Measurements from ENCODE around the gene CCDC85C.

The CCDC85C gene

GRCh38 chr14:99475660-99476059 lies 128.3 kb downstream of the CCDC85C start:
- H3K27ac ChIP-seq: peak overlapping the region; percentile 75
- H3K4me3 ChIP-seq: peak overlapping the region; percentile 62
- peak overlapping the region; percentile 52 for H3K9ac ChIP-seq (ENCODE audit: insufficient read length)
- DNase-seq (ENCODE audit: low read depth, low spot score): no peak
- TF ChIP-seq EZH2 (IDR thresholded peaks at IDR 0.05) (no peak), POLR2AphosphoS5 (IDR thresholded peaks at IDR 0.05; ENCODE audit: borderline replicate concordance, low read depth, low read length) (no peak), FOXP2 (optimal IDR thresholded peaks at IDR 0.05; ENCODE audit: control extremely low read depth, extremely low read length, insufficient read depth) (no peak)
- H3K36me3 ChIP-seq (ENCODE audit: insufficient read depth, low read length): no peaks in the 10 kb centered on the region
- no peaks in the 10 kb centered on the region for H3K9me3 ChIP-seq (ENCODE audit: low read depth, low read length)

- peak overlapping the region; percentile 62 for H3K4me3 ChIP-seq
- H3K9me3 ChIP-seq (ENCODE audit: low read depth, low read length): no peaks in the 10 kb centered on the region
- H3K27ac ChIP-seq: peak overlapping the region; percentile 75
- peak overlapping the region; percentile 52 for H3K9ac ChIP-seq (ENCODE audit: insufficient read length)
- TF ChIP-seq POLR2AphosphoS5 (IDR thresholded peaks at IDR 0.05; ENCODE audit: borderline replicate concordance, low read depth, low read length) (no peak), EZH2 (IDR thresholded peaks at IDR 0.05) (no peak), FOXP2 (optimal IDR thresholded peaks at IDR 0.05; ENCODE audit: control extremely low read depth, extremely low read length, insufficient read depth) (no peak)
- DNase-seq (ENCODE audit: low read depth, low spot score): peak; percentile 20
- H3K36me3 ChIP-seq (ENCODE audit: insufficient read depth, low read length): no peaks in the 10 kb centered on the region
These were observed 128.8 kb downstream of the CCDC85C start for GRCh38 chr14:99475179-99475578.

DNA sequence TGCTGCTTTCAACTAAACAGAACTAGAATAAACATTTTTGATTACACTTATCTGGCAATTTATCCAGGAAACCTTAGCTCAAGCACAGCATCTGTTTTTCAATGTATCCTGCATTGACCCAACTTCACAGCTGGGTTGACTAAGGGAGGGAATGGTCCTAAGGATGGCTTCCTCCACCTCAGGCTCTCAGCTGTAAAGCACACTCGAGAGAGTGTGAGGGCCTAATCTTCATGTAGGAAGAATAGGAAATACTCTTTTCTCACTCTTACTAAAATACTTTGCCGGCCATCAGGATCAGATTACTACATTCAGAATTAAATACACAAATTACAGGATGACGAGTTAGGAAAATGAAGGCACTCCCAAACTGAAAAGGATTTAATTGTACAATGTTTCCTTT lies 130.5 kb downstream of the CCDC85C start:
- Histone ChIP-seq H3K4me3 (no peak overlapping the region), H3K9me3 (ENCODE audit: low read depth, low read length) (no peaks in the 10 kb centered on the region), H3K27ac (no peak overlapping the region), H3K9ac (ENCODE audit: insufficient read length) (no peak overlapping the region), H3K36me3 (ENCODE audit: insufficient read depth, low read length) (no peaks in the 10 kb centered on the region)
- DNase-seq (ENCODE audit: low read depth, low spot score): no peak
- no peak for TF ChIP-seq POLR2AphosphoS5 (IDR thresholded peaks at IDR 0.05; ENCODE audit: borderline replicate concordance, low read depth, low read length)
- TF ChIP-seq EZH2 (IDR thresholded peaks at IDR 0.05): no peak
- TF ChIP-seq FOXP2 (optimal IDR thresholded peaks at IDR 0.05; ENCODE audit: control extremely low read depth, extremely low read length, insufficient read depth): no peak

DNA sequence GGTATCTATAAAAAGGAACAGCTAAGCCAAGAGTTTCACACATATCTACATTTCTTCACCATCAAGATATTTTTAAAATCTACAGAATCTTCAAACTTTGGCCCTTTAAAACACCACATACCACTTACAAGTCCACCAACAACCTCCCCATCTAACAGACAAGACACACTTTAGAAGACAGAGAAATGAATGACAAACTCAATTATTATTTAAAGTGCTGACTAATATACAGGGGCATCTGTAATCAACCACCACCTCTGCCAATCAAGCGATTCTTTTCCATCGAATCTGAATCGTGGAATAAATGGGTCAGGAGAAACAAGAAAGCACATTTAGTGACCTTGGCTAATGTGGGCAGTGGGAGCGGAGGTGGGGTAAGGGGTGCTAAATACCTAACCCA lies 131.1 kb downstream of the CCDC85C start:
- H3K36me3 ChIP-seq (ENCODE audit: insufficient read depth, low read length): no peaks in the 10 kb centered on the region
- DNase-seq (ENCODE audit: low read depth, low spot score): no peak
- no peak overlapping the region for H3K27ac ChIP-seq
- TF ChIP-seq EZH2 (IDR thresholded peaks at IDR 0.05): no peak
- no peak for TF ChIP-seq FOXP2 (optimal IDR thresholded peaks at IDR 0.05; ENCODE audit: control extremely low read depth, extremely low read length, insufficient read depth)
- TF ChIP-seq POLR2AphosphoS5 (IDR thresholded peaks at IDR 0.05; ENCODE audit: borderline replicate concordance, low read depth, low read length): no peak
- H3K4me3 ChIP-seq: no peak overlapping the region
- no peak overlapping the region for H3K9ac ChIP-seq (ENCODE audit: insufficient read length)
- H3K9me3 ChIP-seq (ENCODE audit: low read depth, low read length): no peaks in the 10 kb centered on the region

DNA sequence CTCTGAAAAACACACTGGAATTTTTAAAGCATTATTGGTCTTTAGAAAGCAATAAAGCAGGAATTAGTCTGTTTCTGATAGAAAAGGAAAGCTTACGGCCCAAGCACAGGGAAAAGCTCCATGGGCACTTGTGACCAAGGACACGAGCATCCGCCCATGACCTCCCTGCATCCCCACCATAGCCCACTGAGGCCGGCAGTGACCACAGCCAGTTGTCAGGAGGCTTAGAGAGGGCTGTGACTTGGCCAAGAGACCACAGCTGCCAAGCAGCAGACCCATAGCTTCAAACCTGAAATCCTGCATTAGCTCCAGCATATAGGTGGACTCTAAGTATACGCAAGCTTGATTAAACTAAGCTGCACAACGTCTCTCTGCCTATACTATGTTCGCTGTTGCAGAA lies 132.3 kb downstream of the CCDC85C start:
- no peaks in the 10 kb centered on the region for H3K9me3 ChIP-seq (ENCODE audit: low read depth, low read length)
- no peak for DNase-seq (ENCODE audit: low read depth, low spot score)
- H3K36me3 ChIP-seq (ENCODE audit: insufficient read depth, low read length): no peaks in the 10 kb centered on the region
- no peak for TF ChIP-seq EZH2 (IDR thresholded peaks at IDR 0.05)
- no peak for TF ChIP-seq FOXP2 (optimal IDR thresholded peaks at IDR 0.05; ENCODE audit: control extremely low read depth, extremely low read length, insufficient read depth)
- TF ChIP-seq POLR2AphosphoS5 (IDR thresholded peaks at IDR 0.05; ENCODE audit: borderline replicate concordance, low read depth, low read length): no peak
- H3K27ac ChIP-seq: no peak overlapping the region
- H3K9ac ChIP-seq (ENCODE audit: insufficient read length): no peak overlapping the region
- H3K4me3 ChIP-seq: no peak overlapping the region

- H3K9ac ChIP-seq (ENCODE audit: insufficient read length): no peak overlapping the region
- peaks cover 18% of the 10 kb centered on the region for H3K36me3 ChIP-seq (ENCODE audit: insufficient read depth, low read length)
- DNase-seq (ENCODE audit: low read depth, low spot score): no peak
- no peaks in the 10 kb centered on the region for H3K9me3 ChIP-seq (ENCODE audit: low read depth, low read length)
- no peak for TF ChIP-seq FOXP2 (optimal IDR thresholded peaks at IDR 0.05; ENCODE audit: control extremely low read depth, extremely low read length, insufficient read depth)
- no peak for TF ChIP-seq EZH2 (IDR thresholded peaks at IDR 0.05)
- TF ChIP-seq POLR2AphosphoS5 (IDR thresholded peaks at IDR 0.05; ENCODE audit: borderline replicate concordance, low read depth, low read length): no peak
- H3K4me3 ChIP-seq: no peak overlapping the region
- no peak overlapping the region for H3K27ac ChIP-seq
These were observed 135.0 kb downstream of the CCDC85C start for GRCh38 chr14:99468836-99469592.

DNA sequence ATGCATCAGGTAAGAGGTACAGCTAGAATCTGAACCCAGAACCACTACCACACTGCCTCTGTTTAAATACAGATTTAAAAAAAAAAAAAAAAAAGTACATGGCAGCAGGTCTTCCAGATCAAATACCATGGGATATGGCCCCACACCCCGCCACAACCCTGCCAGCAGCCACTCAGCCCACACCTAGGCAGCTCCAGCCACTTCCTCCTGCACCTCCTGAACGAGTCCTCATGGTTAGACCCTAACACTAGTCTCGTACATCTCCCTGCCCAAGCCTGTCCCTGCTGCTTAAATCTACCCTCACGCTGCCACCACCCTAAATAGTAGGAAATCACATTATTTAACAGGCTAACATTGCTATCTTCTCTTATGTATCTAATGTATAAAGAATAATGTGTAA lies 135.9 kb downstream of the CCDC85C start:
- Histone ChIP-seq H3K9me3 (ENCODE audit: low read depth, low read length) (no peaks in the 10 kb centered on the region), H3K9ac (ENCODE audit: insufficient read length) (no peak overlapping the region), H3K36me3 (ENCODE audit: insufficient read depth, low read length) (peaks cover 18% of the 10 kb centered on the region), H3K4me3 (no peak overlapping the region), H3K27ac (no peak overlapping the region)
- DNase-seq (ENCODE audit: low read depth, low spot score): no peak
- TF ChIP-seq EZH2 (IDR thresholded peaks at IDR 0.05): no peak
- TF ChIP-seq POLR2AphosphoS5 (IDR thresholded peaks at IDR 0.05; ENCODE audit: borderline replicate concordance, low read depth, low read length): no peak
- no peak for TF ChIP-seq FOXP2 (optimal IDR thresholded peaks at IDR 0.05; ENCODE audit: control extremely low read depth, extremely low read length, insufficient read depth)

DNA sequence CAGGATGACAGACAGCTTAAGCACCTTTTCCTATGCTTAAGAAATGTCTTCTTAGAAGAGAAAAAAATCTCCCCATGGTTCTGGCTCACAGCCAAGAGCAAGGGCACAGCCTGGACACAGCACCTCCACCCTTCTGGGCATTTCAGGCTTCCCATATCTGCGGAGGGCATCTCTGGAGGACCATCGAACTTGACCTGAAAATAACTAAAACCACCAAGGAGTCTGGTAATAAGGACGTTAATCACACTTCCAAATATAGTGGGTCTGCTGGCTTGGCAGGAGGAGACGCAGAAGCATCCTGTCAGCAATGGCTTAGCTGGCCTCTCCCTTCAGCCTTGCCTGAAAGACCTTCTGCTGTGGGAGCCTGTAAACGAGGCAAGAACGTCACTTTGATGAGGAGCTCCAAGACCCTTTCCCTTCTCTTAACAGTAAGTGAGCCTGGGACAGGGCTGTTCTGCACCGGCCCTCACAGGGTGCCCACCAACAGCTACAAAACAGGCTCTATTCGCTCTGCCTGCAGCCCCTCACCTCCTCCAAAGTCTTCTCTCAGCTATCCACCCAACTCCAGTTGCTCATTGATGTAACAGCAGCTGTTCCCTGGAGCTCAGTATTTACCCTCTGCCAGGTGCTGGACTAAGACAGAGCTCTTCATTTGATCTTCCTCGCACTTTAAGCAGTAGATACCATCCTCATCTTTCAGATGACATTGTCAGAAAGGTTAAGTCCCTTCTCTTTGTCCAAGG lies 136.5 kb downstream of the CCDC85C start:
- peaks cover 22% of the 10 kb centered on the region for H3K36me3 ChIP-seq (ENCODE audit: insufficient read depth, low read length)
- no peak overlapping the region for H3K27ac ChIP-seq
- no peak for DNase-seq (ENCODE audit: low read depth, low spot score)
- H3K9ac ChIP-seq (ENCODE audit: insufficient read length): no peak overlapping the region
- no peak for TF ChIP-seq POLR2AphosphoS5 (IDR thresholded peaks at IDR 0.05; ENCODE audit: borderline replicate concordance, low read depth, low read length)
- H3K9me3 ChIP-seq (ENCODE audit: low read depth, low read length): no peaks in the 10 kb centered on the region
- H3K4me3 ChIP-seq: no peak overlapping the region

Data from SK-N-MC (cell line).